ENCODE data around the gene ST6GAL1. TPM values are rescaled to one million over a fixed set of nuclear protein-coding genes. Genes with fewer than 3 reads are reported as not detected.
A peak's percentile ranks its signal among the peaks of the same experiment; 100 is the strongest.
"Not testable (repeated sequence)": the region's sequence is repeated elsewhere in the genome, so short reads cannot be mapped to it uniquely, and the experiment has no call there.

ST6GAL1 gene
- total RNA-seq, 1 experiment from 2014 or later, result 5.9 TPM

- DNase-seq (ENCODE audit: low read depth), result no peak
Measured at GRCh38 chr3:187021748-187022402, 91.5 kb downstream of the ST6GAL1 start.

GRCh38 chr3:187022403-187023029 lies 92.2 kb downstream of the ST6GAL1 start:
- DNase-seq (ENCODE audit: low read depth), result no peak

- not testable (repeated sequence) for DNase-seq (ENCODE audit: low read depth)
Measured at GRCh38 chr3:187023340-187023739, 93.0 kb downstream of the ST6GAL1 start.

GRCh38 chr3:187024536-187025226 lies 94.4 kb downstream of the ST6GAL1 start:
- DNase-seq (ENCODE audit: low read depth), result no peak

GRCh38 chr3:187025254-187025655 lies 94.9 kb downstream of the ST6GAL1 start:
- no peak for DNase-seq (ENCODE audit: low read depth)

- DNase-seq (ENCODE audit: low read depth), result no peak
Measured at GRCh38 chr3:187025656-187026316, 95.5 kb downstream of the ST6GAL1 start.

GRCh38 chr3:187026317-187026670 lies 96.0 kb downstream of the ST6GAL1 start:
- DNase-seq (ENCODE audit: low read depth), result no peak

- no peak for DNase-seq (ENCODE audit: low read depth)
Measured at GRCh38 chr3:187027531-187028278, 97.4 kb downstream of the ST6GAL1 start.

- no peak for DNase-seq (ENCODE audit: low read depth)
Measured at GRCh38 chr3:187031934-187032333, 101.6 kb downstream of the ST6GAL1 start.

- DNase-seq (ENCODE audit: low read depth), result no peak
Measured at GRCh38 chr3:187036394-187036793, 106.1 kb downstream of the ST6GAL1 start.

GRCh38 chr3:187039100-187039722 lies 108.9 kb downstream of the ST6GAL1 start:
- no peak for DNase-seq (ENCODE audit: low read depth)

- DNase-seq (ENCODE audit: low read depth), result no peak
Measured at GRCh38 chr3:187039723-187040414, 109.5 kb downstream of the ST6GAL1 start.

GRCh38 chr3:187040516-187041361 lies 110.4 kb downstream of the ST6GAL1 start:
- DNase-seq (ENCODE audit: low read depth), result peak; percentile 63

- DNase-seq (ENCODE audit: low read depth), result peak; percentile 17
Measured at GRCh38 chr3:187041362-187042307, 111.3 kb downstream of the ST6GAL1 start.

GRCh38 chr3:187042346-187042745 lies 112.0 kb downstream of the ST6GAL1 start:
- DNase-seq (ENCODE audit: low read depth), result no peak

- no peak for DNase-seq (ENCODE audit: low read depth)
Measured at GRCh38 chr3:187042874-187043458, 112.6 kb downstream of the ST6GAL1 start.

- peak; percentile 17 for DNase-seq (ENCODE audit: low read depth)
Measured at GRCh38 chr3:187044206-187044605, 113.9 kb downstream of the ST6GAL1 start.

- no peak for DNase-seq (ENCODE audit: low read depth)
Measured at GRCh38 chr3:187044867-187045552, 114.7 kb downstream of the ST6GAL1 start.
